ENCODE data around the gene AMIGO1.

GRCh38 chr1:109529881-109530456, 20.4 kb upstream of the AMIGO1 start:
- TF ChIP-seq CTCF (IDR thresholded peaks at IDR 0.05) (no peak), POLR2A (IDR thresholded peaks at IDR 0.05) (no peak)

Data from body of pancreas (tissue), 4 donors.